ENCODE results near the gene PITX1.

PITX1 gene

DNA sequence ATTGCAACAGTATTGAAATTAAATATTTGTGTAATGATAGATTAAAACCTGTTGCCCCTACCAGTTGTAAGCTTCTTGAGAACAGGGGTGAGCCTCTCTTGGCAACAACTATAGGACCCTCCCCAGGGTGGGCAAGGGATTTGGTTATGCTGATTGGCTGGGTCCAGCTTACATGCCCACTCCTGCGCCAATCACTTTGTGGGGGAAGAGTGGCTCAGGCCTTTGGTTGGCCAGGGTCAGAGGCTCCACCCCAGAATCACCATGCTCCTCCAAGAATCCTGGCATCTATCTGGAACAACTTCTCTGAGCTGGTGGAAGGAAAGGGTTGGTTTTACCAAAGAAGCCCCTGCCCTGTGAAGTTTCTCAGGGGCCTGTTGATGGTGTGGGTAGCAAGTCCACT is 8.6 kb upstream of the PITX1 start:
- DNase-seq (ENCODE audit: low read depth in 2 of 3, low spot score in 1 of 3), result no peak

DNA sequence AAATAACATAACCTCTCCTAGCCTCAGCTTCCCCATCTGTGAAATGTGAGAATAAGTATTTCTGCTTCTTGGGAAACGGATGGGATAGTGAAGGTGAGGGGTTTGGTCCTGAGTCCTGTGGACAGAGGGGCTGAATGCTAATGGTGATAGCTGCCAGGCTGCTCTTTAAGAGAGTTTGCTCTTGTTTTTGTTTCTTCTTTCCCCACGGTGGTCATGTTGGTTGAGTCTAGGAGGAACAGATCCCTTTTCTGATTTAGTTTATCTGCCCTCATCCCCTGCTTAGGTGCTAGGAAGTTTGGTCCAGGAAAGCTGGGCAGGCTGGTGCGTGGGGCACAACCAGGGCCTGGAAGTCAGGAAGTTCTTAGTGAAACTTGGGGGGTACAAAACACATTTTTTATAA is 7.7 kb upstream of the PITX1 start:
- DNase-seq (ENCODE audit: low read depth in 2 of 3, low spot score in 1 of 3), result no peak

DNA sequence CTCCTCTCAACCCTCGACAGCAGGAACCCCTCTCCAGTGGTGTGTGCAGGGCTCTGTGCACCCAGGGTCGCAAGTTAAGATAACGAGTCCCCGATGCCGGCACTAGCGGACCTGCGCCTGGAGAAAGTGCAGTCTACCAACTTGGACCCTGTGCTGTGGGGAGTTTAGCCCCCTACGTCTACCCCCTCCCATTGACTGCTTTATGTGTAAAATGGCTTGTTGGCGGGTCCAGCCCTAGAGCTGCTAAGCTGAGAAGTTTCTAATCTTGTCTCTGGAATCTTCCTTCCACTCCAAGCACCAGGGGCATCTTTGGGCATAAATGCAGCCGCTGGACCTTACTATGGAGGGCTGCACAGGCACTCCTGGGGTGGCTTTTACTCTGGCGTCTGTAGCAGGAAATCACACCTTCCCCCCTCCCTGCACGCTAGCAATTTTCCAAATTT is 7.1 kb upstream of the PITX1 start:
- DNase-seq (ENCODE audit: low read depth in 2 of 3, low spot score in 1 of 3), result no peak

DNA sequence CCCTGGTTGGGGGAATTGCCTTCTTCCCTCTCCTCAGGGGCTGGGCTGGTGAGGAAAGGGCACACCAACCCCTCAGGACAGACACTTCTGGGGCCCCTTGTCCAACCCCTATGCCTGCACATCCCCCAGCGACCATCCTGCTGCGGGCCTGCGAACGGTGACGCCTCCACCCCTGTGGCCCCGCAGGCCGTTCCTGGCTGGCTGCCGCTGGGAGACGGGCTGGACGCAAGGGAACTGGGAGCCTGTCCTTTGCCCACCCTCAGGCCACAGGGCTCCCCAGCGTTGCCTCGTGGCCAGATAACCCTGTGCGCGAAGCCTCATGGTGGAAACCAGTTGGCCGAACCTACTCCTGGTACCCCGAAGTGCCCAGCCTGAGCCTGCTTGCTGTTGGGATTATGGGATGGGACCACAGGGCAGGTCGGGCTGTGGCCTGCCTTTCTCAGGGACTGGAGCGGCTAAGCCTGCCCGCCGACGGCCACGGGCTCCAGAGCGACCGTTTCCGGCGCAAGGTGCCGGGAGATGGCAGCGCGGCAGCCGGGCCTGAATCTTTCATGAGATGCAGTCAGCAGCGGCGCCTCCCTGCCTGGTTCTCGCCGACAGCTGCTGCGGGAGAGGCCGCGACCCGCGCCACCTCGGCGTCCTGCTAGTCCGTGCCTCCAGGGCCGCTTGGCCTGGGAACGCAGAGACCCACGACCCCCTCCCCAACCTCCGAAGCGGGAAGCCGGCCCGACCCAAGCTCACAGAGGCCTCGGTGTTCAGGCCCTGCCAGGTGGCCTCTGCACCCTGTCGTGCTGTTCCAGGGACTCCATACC is 6.5 kb upstream of the PITX1 start:
- DNase-seq (ENCODE audit: low read depth in 2 of 3, low spot score in 1 of 3), result no peak

DNA sequence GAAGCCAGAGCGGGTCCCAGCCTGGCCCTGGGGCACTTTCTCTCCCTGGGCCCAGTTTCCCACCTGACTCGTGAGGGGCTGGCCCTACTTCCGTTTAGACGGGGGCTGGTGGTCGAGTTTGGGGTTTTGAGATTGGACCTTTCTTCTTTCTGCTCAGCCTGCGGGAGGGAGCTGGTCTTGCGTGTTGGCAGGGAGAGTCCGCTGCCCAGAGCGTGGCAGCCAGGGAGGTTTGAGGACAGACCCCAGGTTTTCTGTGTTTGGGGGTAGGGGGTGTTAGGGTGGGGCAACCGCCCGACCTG is 6.0 kb upstream of the PITX1 start:
- DNase-seq (ENCODE audit: low read depth in 2 of 3, low spot score in 1 of 3), result no peak

DNA sequence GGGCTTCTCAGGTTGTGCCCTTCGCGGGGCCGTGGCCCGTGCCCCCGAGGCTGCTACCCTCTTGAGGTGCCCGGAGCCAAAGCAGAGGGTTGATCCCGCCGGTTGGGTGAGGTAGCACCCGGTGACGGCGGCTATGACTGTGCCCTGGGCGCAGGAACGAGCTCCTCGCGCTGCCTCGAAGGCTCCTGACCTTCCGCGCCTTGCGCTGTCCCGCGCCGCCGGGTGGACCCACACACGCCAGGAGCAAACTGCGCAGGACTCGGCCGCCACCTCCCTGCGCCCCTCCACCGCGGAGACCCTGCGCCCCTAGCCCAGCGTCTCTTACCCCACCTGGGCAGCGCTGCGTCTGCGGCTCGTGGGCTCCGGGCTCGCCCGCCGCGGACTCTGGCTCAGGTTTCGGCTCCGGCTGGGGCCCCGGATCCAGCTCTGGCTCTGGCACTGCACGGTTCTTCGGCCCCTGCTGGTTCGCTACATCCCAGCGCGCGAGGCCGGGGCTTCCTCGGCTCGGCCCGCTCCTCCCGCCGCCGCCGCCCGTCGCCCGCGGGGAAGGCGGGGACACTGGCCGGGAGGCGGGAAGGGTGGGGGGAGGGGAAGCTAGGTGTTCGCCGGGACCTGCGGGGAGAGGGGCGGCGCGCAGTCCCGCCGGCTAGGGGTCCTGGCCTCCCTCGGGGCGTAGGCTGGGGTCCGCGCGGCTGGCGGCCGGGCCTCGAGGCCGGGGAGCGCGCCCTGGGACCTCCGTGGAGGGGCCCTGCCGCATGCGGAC is 5.4 kb upstream of the PITX1 start:
- no peak for DNase-seq (ENCODE audit: low read depth in 2 of 3, low spot score in 1 of 3)

DNA sequence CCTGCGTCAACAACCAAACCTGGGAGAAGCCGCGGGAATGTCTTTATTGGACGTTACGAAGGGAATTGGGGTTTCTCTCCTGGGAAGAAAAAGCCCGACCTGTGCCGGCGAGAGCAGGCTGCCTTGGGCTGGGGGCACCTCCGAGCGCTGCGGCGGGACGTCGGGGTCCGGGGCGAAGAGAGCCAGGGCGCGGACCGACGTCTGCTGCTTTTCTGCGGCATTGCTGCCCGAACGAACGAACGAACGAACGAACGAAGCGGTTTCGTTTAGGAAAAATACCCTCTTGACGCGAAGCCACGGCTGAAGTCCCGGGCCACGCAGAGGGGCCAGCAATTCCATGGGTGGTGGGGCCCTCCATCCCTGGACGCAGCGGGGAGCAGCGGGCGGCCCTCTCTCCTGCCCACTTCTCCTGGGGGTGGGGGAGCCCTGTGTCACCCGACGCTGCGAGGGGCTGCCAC is 4.8 kb upstream of the PITX1 start:
- DNase-seq (ENCODE audit: low read depth in 2 of 3, low spot score in 1 of 3), result no peak

DNA sequence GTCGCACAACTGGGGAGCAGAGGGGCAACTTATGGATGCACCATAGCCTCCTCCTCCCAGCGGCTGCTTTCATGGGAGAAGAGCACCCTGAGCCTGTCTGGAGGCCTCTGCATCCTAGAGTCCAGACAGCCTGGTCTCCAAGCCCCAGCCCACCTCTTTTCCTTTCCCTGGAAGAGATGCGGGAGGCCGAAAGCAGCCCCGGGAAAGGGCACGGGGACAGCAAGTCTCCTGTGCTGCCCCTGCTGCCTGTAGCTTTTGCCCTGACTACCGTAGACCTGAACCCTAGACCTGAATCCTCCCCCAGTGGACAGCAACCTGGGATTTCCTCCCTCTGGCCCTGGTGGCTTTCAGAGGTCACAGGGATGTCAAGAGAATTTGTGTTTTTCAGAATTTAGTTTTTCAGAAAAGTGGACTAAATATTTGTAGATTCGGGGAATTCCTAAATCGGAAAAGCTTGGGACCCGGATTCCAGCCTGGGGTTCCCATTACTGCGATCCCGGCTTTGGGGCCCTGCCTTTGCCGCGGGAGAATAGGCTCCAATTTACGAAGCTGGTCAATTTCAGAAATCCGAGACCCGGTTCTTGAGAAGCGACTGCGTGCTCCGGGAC is 4.3 kb upstream of the PITX1 start:
- DNase-seq (ENCODE audit: low read depth in 2 of 3, low spot score in 1 of 3), result no peak

DNA sequence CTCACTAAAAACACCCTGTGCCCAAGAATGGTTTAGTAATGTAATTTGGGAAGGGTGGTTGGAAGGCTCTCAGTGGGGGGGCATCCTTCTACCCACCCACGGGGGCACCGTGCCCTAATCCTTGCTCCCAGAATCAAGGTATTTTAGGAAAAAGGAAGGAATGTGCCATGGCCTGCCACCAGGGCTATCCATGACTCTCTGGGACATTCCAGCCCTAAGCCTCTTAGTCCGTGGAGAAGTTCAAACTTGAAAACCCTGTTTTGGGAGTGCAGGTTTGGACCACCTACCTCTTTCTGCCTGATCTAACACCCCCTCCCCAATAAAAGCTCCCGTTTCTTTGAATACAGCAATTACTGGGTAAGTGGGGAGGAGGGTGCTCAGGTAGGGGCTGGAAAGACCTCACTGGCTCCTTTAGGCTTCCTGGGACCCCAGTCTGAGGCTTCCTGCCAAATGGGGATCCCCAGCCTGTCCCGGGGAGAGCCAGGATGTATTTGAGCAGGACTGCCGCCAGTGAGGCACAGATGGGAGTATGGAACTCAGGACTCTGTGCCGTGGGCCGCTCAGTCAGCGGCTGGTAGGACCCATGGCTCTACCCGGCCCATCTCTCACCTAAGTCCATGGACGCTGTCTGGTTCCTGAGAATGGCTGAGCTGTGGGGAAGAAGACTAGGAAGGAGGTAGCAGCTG is 3.6 kb upstream of the PITX1 start:
- DNase-seq (ENCODE audit: low read depth in 2 of 3, low spot score in 1 of 3), result no peak

DNA sequence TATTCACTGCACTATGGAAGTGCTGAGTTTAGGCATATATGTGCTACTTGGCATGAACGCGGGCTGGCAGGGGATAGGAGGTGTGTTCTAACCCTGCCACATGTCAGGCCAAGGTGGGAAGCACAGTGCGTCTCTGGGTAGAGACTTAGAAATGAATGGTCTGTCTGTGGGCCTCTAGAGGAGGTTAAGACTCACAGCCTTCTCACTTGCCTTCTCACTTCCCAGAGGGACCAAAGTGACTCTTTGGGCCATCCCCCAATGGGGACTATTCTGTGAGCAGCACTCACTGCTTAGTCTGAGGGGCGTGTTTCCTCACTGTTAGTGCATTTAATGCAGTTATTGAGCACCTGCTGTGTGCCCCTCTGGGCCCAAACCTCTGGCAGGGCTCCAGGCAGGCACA is 2.4 kb upstream of the PITX1 start:
- DNase-seq (ENCODE audit: low read depth in 2 of 3, low spot score in 1 of 3), result no peak

DNA sequence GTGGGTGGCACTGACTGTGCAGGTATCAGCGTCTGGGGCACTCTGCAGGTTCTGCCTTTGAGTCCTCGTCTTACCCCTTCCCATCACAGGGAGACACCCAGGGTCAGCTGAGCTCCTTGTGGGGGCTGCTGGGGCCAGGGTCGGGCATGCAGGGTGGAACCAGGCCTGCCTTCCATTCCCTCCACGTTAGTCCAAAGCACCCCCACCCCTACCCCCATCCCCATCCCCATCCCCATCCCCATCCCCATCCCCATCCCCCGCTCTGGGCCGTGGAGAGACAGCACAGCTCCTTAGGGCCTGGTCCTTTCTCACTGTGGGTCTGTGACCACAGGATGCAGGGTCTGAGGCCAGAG is 1.6 kb upstream of the PITX1 start:
- no peak for DNase-seq (ENCODE audit: low read depth in 2 of 3, low spot score in 1 of 3)

DNA sequence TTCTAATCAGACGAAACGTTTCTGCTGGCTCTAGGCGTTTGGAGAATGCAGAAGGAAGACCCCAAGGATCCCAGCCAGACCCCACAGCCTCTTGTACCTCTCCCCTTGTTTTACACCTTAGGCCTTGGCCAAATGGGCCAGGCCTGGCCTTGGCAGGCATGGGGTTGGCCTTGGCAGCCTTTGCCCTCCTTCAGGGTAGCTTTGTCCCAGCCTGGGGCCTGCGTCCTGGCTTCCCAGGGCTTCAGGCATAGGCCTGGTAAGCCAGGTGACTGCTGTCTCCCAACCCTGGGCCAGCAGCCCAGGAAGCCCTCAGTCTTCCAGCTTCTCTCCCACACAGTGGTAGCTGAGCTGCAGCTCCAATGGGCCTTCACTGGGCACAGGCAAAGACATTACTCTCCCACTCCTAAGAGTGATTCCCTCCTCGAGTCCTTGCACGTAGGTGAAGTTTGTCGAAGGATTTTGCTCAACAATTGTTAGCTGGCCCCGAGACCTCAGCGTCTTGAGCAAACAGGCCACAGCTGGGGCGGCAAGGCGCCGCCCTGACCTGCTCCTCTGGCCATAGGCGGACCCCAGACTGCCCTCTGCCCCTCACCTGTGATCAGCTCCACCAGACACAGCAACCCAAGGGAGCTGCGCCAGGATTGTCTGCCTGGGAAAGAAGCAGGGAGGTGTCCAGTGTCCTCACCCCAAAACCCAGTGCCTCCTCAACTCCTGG is 1.1 kb upstream of the PITX1 start:
- no peak for DNase-seq (ENCODE audit: low read depth in 2 of 3, low spot score in 1 of 3)

DNA sequence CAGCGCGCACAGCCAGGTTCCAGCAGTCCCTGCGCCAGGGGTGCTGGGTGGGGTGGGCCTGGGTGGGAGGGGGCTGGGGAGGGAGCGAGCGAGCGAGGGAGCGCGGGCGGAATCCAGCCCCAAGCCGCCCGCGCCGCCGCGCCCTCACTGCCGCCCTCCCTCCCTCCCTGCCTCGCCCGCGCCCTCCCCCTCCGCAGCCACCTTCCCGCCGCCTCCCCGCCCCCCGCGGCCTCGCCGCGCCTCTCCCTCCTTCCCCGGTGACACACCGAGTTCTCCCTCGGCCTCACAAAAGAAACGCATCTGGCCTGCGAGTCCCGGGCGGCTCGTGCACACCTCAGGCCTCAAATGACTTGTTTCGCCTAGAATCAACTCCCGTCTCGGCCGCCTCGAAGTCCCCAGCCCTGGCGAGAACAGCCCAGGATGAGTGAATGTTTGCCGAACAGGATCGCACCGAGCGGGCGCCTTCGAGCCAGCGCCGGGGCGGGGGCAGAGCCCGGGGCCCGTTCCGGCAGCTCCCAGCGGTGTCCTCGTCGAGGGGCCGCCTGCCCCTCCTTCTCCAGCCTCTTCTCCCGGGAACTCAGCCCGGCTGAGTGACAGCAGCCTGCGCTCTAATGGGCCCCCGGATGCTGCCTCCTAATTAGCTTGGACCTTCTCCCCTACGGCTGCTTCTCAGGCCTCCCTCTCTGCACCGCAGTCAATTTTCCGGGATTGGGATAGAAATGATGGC is 371 bp upstream of the PITX1 start:
- DNase-seq (ENCODE audit: low read depth in 2 of 3, low spot score in 1 of 3), result no peak

DNA sequence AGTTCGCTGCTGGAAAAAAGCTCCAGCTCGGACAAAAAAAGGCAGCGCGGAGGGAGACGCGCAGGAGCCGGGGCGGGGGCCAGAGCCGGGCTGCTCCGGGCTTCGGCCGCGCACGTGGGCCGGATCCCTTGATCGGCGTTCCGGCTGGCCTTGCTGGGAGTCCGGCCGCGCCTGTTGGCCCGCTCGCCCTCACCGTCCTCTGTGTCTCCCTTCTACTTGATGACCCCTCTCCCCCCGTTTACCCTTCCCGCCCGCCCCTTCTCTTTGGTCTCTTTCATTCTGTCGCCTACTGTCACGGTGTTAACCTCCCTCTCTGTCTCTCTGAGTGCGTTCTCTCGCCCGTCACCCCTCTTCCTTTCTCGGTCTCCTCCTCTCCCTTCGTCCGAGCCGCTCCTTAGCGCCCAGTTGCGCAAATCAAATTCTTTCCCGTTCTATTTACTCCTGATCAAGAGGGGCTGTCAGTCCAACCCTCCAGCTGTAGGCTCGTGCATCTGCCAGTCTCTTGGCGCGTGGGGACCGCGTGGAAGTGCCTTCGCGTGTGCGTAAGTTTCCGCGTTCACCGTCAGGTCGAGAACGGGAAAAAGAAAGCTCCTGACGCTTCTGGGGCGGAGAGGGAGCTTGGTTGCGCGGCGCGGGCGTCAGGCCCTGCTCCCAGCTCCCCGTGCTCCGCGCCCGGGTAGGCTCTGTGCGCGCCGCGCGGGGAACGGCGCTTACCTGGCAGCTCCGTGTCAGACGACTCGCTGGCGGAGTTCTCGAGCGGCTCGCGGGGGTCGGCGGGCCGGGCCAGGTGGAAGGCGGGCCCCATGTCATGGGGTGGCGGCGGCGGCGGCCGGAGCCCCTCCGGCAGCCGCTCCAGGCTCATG is 798 bp downstream of the PITX1 start:
- no peak for DNase-seq (ENCODE audit: low read depth in 2 of 3, low spot score in 1 of 3)

DNA sequence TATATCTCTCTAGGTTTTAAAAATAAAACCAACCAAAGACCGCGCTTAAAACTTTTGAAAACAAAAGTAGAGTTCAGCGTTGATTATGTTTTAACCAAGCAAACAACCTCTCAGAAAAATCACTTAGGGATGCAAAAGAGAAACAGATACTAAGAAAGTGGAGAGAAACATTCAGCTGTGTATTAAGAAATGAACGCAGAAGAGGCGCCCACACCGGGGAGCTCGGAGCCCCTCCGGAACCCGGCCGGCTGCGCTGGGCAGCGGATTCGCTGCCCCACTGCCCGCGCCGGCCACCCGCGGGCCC is 1.4 kb downstream of the PITX1 start:
- DNase-seq (ENCODE audit: low read depth in 2 of 3, low spot score in 1 of 3), result no peak

DNA sequence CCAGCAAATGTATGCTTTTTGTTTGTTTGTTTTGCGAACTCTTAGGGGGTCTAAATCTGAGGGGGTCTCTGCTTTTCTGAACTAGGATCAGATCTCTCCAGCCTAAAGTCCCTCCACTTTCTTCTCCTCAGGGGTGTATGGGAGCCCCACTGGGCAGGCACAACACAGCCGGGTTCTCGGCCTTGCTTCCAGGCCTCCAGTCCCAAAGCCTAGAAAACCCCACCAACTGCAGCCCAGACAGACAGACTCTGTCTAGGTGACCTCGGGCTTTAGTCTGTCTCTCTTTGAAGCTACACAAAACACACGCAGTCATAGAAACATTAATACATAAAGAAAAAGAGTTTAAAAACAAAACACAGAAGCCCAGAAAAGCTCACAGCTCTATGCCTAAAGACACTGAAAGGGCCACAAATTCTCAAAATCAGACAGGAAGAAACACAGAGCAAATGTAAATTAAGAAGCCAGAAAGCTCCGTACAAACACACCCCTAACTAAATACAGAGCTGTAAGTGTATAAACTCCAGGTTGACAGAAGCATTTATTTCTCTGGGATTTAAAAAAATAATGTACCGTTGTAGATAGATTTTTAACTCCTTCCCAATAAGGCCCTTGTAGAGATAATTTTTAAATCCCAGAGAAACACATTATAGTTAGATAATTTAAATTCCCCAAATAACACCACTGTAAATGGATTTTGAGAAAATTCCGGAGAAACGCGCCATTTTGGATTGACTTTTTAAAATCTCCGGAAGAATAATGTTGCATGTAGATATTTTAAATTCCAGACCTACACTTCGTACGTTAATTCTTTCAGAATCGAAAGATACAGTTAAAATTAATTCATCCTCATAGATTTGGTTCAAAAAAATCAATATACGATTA is 2.0 kb downstream of the PITX1 start:
- DNase-seq (ENCODE audit: low read depth in 2 of 3, low spot score in 1 of 3), result no peak

DNA sequence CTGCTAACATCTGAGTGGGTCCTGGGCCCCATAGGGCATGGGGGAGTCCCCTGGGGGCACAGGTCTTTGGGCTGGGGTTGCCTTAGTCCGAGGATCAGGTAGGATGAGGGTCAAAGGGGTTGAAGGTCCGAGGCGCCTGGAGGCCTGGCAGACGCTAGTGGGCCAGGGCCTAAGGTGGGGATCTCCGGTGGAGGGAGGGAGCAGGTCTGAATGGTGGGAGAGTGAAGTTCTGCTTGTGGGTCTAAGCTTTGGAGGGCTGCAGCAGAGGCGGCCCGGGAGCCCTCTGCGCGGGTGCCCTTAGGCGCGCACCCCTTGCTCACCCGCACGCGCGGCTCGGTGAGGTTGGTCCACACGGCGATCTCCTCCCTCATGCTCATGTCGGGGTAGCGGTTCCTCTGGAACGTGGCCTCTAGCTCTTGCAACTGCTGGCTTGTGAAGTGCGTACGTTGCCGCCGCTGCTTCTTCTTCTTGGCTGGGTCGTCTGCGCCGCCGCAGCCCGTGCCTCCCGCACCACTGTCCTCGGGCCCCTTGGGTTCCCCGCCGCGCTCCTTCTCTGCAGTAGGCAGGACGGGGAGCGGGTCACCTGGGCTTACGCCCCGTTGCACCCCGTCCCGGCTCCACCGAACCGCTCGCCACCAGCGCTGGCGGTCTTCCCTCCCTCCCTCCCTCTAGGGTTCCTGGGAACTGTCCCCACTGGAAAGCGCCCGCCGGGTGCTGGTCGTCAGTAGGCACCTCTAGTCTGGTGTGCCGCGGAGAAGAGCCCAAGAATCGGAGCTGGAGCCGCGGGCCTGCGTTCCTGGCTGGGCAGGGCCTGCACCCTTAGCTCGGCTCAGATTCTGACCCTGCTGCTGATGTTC is 2.8 kb downstream of the PITX1 start:
- DNase-seq (ENCODE audit: low read depth in 2 of 3, low spot score in 1 of 3), result no peak

Measured in stimulated activated CD4-positive, alpha-beta T cell treated with anti-CD3 and anti-CD28 coated beads, Interleukin-12 subunit alpha, Interleukin-12 subunit beta, amount 100 ng/mL, for 48 hours (primary cell).